GM21423 (cell line): ENCODE results near the gene IL31RA.
"Not testable (repeated sequence)": the region's sequence is repeated elsewhere in the genome, so short reads cannot be mapped to it uniquely, and the experiment has no call there.

ENCODE experiments used
- ATAC-seq: cut with Tn5 transposase; IDR thresholded peaks from one replicate; pipeline ENCODE4 v1.9.1; 2021; ENCODE audit warnings: mild to moderate bottlenecking, moderate library complexity; ENCODE audit not compliant: unreplicated experiment

The IL31RA gene

DNA sequence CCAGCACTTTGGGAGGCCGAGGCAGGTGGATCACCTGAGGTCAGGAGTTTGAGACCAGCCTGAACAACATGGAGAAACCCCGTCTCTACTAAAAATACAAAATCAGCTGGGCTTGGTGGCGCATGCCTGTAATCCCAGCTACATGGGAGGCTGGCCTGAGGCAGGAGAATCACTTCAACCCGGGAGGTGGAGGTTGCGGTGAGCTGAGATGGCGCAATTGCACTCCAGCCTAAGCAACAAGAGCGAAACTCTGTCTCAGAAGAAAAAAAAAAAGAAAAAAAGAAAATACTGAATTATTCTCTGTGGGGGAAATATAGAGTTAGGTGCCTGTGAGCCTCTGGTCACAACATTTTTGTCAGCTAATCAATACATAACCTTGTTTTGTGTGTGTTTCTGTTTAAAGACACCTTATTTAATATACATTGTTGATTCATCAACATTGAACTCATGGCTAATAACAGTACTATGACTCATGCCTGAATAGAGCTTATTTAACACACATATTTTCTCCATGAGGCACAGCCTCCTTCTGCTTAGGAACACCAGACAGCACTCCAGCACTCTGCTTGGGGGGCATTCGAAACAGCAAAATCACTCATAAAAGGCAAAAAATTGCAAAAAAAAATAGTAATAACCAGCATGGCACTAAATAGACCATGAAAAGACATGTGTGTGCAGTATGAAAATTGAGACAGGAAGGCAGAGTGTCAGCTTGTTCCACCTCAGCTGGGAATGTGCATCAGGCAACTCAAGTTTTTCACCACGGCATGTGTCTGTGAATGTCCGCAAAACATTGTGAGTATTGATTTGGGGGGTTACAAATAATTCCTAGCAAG is at the start of gene IL31RA:
IL31RA (plus strand) TSS at position 519 of the 836 bp plus-strand sequence; CDS start at position 733, 214 bp downstream.
- ATAC-seq, result no peak

DNA sequence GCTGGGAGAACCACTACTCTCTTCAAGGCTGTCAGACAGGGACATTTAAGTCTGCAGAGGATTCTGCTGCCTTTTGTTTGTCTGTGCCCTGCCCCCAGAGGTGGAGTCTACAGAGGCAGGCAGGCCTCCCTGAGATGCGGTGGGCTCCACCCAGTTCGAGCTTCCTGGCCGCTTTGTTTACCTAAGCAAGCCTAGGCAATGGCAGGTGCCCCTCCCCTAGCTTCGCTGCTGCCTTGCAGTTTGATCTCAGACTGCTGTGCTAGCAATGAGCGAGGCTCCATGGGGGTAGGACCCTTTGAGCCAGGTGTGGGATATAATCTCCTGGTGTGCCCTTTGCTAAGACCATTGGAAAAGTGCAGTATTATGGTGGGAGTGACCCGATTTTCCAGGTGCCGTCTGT is 42.3 kb upstream of the IL31RA start:
- not testable (repeated sequence) for ATAC-seq

DNA sequence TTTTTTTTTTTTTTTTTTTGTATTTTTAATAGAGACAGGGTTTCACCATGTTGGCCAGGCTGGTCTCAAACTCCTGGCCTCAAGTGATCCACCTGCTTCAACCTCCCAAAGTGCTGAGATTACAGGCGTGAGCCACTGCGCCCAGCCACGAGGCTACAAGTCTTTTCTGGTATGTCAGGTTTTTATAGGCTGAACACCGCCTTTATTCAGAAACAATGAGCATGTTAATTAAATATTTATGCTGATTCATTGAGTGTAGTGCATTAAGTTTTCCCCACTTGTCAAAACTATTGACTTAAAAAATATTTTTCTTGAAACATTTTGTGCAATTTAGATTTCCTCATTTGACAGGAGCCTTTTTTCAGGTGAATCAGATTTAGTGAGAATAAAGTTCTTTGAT is 35.2 kb upstream of the IL31RA start:
- not testable (repeated sequence) for ATAC-seq

DNA sequence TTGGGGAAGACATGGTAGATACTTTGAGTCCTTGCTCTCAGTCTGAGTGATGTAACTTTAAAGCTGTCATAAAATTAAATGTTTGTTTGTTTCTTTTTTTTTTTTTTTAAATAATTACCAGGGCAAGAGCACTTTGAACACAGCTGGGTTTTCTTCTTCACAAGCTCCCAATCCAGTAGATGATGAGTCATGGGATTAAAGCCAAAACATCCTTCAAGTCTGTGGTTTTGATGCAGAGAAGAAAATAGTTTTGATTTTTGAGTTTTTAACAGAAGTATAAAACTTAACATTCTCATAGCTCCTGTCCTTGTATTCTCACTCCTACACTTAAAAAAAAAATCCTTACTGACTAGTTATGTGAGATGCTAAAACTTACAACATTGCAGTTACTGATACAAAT is 34.8 kb upstream of the IL31RA start:
- ATAC-seq, result no peak

DNA sequence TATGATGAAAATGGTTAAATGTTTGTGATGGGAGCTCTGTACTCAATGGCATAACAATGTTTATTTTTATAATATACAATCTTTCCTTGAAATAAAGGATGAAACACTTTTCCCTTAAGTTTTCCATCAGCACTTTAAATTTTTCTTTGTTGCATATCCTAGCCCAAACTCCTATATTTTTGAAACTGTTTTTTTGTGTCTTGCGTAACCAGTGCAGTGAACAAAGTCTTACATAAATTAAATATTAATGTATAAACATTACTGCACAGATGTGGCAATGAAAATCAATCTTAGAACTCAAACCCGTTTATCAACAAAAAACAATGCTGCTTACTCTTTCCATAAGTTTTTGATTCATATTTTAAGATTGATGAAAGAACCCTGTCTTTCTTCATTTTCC is 34.1 kb upstream of the IL31RA start:
- no peak for ATAC-seq

DNA sequence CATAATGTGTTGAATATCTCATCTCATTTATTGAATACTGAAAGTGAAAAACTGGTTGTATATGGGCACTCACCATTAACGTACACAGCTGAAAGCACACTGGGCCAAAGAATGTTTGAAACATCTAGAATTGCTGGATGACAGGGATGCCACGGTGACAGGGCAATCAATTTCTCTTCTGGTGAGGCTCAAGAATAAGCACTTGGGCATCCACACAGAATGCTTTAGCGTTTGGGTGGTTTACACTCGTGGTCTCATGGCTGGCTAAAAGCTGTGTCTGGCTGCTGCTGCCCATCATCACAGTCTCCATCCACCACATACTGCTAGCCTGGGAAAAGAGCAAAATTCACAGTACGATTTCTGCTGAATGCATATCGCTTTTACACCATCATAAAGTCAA is 30.7 kb upstream of the IL31RA start:
- ATAC-seq, result no peak

DNA sequence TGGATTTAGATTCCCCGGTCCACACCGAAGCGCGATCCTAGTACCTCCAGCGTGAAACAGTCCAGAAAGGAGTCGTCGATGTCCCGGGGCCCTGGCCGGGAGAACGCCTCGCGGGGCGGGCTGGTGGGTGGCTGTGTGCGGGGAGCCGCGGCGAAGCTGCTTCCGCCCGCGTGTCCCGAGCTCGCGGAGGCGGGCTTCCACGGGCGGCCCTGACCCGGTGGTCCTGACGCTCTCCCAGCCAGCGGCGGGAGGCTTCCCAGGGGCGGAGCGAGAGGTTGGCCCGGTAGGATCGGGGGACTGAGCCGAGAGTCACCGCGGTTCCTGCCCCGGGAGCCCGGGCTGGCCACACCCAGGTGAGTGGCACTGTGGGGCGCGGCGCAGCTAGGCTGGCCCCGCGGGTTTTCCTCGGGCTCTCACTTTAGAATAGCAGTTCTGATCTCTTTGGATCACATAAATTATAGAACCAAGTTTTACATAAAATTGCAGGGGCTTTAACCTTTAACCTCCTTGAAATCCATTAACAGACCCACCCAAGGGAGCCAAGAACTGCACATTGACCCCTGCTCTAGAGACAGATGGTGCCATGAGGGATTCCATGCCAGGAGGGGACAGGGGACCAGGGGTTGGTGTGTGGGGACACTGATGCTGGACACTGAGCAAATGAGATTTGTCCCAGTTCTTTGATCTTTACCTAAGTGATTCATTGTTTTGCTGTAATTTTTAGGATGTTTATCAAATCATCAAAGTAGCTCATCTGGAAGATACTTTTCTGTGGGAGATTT is 29.2 kb upstream of the IL31RA start:
- ATAC-seq, result no peak

DNA sequence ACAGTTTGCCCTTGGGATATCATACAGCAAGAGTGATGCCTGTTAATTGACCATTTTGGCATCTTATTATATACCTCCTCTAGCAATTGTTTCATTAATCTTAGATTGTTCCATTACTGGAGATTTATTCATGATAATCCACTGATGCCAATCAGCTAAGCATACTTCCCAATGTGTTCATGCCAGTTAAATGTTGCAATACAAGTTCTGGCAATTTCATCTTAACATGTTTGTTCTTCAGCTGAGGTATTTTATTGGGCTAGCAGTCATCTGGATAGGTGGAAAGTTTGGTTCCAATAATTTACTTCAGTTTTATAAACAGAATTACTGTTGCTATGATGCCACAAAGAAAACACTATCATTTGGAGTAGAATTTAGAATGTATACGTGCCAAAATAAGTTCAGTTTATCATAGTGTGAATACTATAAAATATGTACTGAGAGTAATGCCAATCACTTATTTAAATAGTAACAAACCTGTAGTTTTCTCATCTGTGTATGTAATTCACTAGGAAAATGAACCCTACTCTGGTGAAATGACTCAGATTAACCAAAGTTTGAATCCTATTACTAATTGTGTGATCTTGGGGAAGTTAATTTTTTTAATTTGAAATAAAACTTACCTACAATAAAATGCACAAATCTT is 27.9 kb upstream of the IL31RA start:
- ATAC-seq, result no peak

DNA sequence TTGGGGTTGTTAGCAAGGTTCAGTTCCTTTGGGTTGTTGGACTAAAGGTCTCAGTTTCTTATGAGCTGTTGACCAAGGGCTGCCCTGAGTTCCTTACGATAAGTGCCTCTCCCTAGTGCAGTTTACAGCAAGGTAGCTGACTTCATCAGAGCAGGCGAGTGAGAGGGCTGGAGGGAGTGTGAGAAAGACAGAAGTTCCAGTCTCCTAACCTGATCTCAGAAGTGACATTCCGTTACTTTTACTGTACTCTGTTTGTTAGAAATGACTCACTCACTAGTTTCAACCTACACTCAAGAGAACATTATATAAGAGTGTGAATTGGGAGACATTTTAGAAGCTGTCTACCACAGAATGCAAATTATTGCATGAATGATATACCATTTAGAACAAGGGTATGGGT is 21.2 kb upstream of the IL31RA start:
- no peak for ATAC-seq

DNA sequence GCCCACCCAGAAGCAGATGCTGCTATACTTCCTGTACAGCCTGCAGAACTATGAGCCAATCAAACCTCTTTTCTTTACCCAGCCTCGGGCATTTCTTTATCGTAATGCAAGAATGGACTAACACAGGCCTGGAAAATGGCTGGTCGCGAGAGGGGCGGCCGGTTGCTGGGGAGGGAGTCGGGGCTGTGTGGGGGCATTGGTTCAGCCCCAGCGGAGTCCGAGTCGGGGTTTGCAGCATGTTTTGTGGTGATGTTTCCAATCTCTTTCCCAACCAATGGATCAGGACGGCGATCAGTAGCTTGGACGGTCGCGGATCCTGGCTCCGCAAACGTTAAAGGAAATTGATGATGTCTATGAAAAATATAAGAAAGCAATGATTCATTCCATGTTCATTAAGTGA is 18.7 kb upstream of the IL31RA start:
- no peak for ATAC-seq

DNA sequence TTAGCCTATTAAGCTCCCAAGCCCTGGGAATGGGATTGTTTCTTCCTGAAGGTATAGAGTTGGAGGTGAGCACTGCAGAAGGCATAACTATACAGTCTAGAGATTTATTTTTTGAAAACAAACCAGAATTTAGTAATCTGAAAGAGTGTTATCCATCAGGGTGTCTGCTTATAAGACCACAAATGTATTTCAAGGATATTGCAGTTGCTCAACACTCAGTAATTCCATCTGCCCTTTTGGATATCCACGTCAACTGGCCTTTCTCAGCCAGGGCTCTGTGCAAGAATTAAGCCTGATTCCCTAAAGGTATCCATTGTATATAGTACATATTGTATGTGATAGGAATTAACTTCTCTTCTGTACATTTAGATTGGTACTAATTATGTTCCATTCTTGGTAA is 15.0 kb upstream of the IL31RA start:
- no peak for ATAC-seq

DNA sequence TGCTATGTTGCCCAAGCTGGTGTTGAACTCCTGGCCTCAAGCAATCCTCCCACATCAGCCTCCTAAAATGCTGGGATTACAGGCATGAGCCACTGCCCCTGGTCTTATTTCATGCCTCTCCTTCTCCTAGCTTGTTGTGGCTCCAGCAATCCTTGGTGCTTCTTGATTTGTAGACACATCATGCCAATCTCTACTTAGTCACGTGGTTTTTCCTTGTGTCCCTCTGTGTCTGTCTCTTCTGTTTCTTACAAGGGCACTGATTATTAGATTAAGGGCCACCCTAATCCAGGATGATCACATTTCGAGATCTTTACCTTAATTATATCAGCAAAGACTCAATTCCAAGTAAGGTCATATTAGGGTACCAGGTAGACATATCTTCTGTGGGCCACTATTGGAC is 9.2 kb upstream of the IL31RA start:
- ATAC-seq, result no peak

DNA sequence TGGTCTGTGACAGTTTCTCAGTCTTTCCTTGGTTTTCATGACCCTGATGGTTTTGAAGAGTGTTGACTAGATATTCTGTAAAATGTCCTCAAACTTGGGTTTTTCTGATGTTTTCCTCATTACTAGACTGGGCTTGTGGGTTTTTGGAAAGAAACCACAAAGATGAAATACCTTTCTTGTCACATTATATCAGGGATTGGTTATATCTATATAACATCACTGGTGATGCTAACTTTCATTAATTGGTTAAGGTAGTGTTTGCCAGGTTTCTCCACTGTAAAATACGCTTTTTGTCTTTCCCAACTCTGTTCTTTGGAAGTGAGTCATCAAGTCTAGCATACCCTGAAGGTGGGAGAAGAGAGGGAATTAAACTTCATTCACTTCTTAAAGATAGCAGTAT is 3.3 kb upstream of the IL31RA start:
- no peak for ATAC-seq

DNA sequence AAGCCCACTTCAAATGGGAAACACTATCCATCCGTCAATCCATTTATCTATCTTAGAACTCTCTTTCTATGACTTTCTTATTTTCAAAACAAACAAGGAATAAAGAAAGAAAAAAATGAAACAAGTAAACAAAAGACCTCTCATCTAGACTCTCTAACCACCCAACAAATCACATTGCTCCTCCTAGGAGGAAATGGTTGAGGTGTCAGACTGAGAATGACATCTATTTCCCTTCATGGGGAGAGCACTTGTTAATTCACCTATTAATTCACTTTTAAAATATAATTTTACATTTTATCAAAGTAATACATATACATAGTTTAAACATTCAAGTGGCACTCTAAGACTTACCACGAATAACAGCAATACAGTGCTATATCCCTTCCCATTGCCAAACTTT is 2.4 kb upstream of the IL31RA start:
- ATAC-seq, result no peak

DNA sequence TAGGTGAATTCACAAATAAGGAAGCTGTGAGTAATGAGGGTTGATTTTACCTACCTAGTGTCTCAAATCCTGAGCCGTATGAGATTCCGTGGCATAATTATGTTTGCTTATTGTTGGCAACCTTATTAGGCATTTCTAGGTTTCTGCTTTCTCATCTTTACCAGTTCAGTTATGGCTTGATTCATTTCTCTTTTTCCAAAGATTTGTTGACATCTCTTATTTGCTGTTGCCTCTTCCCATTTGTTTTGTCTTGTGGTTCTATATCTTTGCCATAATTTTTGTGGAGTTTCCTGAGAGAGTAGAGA is 470 bp downstream of the IL31RA start:
- no peak for ATAC-seq

DNA sequence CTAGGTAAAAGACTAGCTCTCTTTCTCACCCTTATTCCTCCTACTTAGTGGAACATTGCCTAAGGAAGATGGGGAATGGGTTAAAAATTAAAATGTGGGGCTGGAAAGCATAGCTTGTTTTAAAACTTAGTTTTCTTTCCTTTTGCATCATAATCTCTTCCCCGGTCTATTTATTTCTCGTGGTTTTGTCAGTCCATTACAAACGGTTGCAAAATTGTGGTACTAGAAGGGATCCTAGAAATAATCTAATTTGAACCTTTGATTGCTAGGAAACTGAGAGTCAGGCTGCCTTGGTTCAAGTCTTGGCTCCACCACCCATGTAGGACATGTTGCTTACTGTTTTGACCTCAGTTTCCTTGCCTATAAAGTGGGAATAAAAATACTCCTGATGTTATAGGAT is 1.3 kb downstream of the IL31RA start:
- ATAC-seq, result no peak

DNA sequence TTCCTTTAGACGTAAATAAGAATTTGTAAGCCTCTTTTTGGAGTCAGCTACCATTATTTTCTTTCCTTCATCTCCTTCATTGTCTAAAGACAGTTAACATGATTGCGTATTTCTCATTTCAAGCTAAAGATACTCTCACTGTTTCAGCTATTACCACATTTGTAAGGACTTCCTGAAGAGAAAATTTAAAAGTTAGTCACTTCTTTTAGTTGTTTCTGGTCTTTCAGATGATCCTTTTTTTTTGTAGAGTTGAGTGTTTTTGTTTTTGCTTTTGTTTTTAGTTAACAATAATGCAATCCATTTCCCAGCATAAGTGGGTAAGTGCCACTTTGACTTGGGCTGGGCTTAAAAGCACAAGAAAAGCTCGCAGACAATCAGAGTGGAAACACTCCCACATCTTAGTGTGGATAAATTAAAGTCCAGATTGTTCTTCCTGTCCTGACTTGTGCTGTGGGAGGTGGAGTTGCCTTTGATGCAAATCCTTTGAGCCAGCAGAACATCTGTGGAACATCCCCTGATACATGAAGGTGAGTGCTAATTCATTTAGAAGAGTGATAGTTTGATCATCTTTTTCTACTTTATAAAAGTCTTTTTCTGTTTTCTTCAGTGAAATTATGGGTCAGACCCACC is 2.0 kb downstream of the IL31RA start:
- ATAC-seq, result no peak

DNA sequence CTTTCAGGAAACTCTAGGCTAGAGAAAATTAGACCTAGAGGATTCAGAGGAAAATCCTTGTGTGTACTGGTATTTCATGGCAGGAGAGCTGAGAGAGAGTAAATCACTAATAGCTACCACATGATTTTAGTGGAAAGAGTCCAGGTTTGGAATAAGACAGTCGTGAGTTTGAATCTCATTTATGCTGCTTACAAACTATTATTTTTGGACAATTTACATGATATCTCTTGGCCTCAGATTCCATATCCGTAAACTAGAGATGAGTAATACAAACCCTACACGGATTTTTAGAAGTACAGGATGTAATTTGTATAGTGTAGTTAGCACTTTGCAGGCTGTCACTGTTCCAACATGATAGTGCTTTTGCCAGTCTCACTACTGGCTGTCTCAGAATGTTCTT is 2.7 kb downstream of the IL31RA start:
- ATAC-seq, result no peak

DNA sequence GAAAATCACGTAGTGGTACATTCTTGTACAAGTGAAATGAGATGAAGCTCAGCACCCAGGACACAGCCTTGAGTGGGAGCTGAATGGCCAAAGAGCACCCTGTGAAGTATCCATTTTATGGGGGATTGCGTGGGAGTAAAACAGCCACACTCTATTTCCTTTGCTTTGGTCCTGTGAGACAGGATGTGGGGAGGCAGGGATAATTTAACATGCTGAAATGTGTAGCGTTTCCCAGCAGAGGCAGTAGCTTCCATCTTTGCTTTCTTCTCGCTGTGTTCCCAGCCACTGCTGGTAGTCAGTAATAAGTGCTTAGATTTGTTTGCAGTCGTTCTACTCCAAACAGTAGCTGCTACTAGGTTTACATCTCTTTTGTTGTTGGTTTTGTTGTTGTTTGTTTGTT is 4.4 kb downstream of the IL31RA start:
- ATAC-seq, result no peak

DNA sequence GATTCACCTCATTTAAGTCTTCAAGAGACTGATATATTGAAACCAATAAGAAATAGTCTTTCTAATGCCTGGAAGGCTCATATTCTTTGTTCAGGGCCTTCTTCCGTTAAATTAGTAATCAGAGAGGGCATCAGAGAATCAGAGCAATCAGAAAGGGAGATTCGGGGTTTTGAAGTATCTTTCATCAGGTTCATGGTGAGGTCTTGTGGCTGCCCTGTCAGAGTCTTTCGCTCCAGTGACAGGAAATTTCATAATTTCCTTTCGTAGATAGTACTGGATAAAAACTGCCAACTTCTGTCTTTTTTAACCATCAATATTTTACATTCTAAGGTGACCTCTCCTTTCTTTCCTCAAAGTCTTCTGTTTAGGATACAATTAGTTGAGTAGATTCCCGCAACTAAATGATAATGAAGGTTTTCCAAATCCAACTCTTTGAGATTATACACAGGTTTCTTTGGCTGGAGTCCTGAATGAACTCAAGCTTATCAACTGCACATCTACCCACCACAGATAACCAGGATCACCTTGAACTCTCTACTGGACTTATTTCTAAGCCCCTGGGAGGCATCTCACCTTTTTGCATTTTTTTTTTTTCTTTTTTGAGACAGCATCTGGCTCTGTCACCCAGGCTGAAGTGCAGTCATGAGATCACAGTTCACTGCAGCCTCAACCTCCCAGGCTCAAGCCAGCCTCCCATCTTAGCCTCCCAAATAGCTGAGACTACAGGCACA is 5.5 kb downstream of the IL31RA start:
- ATAC-seq, result no peak

DNA sequence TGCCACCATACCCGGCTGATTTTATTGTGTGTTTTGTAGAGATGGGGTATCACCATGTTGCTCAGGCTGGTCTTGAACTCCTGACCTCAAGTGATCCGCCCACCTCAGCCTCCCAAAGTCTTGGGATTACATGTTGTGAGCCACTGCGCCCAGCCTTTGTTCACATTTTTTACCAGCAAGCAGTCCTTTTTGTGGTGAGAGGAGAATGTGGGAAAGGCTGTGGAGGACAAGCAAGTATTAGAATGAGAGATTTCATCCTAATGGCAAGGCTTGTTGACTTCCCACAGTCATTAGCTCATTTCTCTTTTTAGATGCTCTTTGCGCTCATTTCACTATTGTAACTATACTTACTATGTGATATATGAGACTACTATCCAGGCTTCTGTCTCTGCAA is 6.1 kb downstream of the IL31RA start:
- no peak for ATAC-seq
